ENCODE results near the gene SCARF2.

GRCh38 chr22:20402960-20403778, 34.5 kb downstream of the SCARF2 start:
- TF ChIP-seq ZNF664 (tag by site-specific recombination; IDR thresholded peaks at IDR 0.05), result no peak
- TF ChIP-seq CTCF (tag by site-specific recombination; IDR thresholded peaks at IDR 0.05), result no peak
- no peak for TF ChIP-seq ZNF747 (tag by site-specific recombination; IDR thresholded peaks at IDR 0.05)
- TF ChIP-seq, protein P1, sequence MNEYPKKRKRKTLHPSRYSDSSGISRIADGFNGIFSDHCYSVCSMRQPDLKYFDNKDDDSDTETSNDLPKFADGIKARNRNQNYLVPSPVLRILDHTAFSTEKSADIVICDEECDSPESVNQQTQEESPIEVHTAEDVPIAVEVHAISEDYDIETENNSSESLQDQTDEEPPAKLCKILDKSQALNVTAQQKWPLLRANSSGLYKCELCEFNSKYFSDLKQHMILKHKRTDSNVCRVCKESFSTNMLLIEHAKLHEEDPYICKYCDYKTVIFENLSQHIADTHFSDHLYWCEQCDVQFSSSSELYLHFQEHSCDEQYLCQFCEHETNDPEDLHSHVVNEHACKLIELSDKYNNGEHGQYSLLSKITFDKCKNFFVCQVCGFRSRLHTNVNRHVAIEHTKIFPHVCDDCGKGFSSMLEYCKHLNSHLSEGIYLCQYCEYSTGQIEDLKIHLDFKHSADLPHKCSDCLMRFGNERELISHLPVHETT (tag by site-specific recombination; IDR thresholded peaks at IDR 0.05), result no peak
- TF ChIP-seq ZNF76 (tag by site-specific recombination; IDR thresholded peaks at IDR 0.05; ENCODE audit: borderline replicate concordance, low read depth), result no peak
- TF ChIP-seq ELK4 (IDR thresholded peaks at IDR 0.05; ENCODE audit: borderline replicate concordance, low read depth, low read length), result no peak
- no peak for TF ChIP-seq BCL6B (tag by site-specific recombination; IDR thresholded peaks at IDR 0.05)
- TF ChIP-seq, protein P2, sequence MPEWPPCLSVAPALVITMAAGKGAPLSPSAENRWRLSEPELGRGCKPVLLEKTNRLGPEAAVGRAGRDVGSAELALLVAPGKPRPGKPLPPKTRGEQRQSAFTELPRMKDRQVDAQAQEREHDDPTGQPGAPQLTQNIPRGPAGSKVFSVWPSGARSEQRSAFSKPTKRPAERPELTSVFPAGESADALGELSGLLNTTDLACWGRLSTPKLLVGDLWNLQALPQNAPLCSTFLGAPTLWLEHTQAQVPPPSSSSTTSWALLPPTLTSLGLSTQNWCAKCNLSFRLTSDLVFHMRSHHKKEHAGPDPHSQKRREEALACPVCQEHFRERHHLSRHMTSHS (tag by site-specific recombination; IDR thresholded peaks at IDR 0.05), result no peak
- no peak for TF ChIP-seq ZNF548 (tag by site-specific recombination; IDR thresholded peaks at IDR 0.05)
- TF ChIP-seq TCF7L2 (IDR thresholded peaks at IDR 0.05; ENCODE audit: borderline replicate concordance, low read depth, low read length), result no peak
- no peak for TF ChIP-seq ATF2 (tag by site-specific recombination; IDR thresholded peaks at IDR 0.05; ENCODE audit: low read depth)
- no peak for TF ChIP-seq ZNF2 (tag by site-specific recombination; IDR thresholded peaks at IDR 0.05)
- TF ChIP-seq, protein P3, sequence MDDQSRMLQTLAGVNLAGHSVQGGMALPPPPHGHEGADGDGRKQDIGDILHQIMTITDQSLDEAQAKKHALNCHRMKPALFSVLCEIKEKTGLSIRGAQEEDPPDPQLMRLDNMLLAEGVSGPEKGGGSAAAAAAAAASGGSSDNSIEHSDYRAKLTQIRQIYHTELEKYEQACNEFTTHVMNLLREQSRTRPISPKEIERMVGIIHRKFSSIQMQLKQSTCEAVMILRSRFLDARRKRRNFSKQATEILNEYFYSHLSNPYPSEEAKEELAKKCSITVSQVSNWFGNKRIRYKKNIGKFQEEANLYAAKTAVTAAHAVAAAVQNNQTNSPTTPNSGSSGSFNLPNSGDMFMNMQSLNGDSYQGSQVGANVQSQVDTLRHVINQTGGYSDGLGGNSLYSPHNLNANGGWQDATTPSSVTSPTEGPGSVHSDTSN (CRISPR knock-in tag; IDR thresholded peaks at IDR 0.05), result no peak
- TF ChIP-seq ZNF626 (tag by site-specific recombination; IDR thresholded peaks at IDR 0.05), result no peak

Data from HEK293 (cell line).